Effector CD4-positive, alpha-beta T cell (primary cell): ENCODE results near the gene MAP3K5.

Source experiments
- DNase-seq: peaks from one replicate; pipeline ENCODE4 v3.0.0-alpha.2; 2020

The MAP3K5 gene

DNA sequence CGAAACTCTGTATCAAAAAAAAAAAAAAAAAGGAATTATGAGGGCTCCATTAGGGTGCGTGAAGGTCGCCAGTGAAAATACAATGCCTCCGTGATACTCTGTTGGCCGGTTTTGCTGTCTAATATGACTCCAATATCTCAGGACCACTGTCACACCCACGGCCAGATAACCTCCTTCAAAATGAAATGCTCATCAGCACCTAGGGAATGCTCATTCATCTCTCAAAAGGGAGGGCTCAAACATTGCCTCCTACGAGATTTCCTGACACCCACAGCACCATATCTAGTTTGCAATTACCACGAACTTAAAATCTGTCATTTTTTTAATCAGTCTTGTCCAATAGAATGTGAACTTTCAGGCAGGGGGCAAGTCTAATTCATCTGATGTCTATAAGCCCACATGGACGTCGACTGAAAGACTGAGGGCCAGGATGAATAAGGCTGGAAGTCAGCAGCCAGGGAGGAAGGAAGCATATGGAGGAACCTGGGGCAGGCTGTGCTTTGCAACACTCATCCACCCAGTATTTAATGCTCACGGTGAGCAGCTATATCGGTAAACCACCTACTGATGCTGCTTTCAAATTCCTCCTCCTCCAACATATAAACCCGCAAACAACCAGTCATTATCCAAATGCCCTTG, 42.8 kb downstream of the MAP3K5 start:
- DNase-seq: no peak

DNA sequence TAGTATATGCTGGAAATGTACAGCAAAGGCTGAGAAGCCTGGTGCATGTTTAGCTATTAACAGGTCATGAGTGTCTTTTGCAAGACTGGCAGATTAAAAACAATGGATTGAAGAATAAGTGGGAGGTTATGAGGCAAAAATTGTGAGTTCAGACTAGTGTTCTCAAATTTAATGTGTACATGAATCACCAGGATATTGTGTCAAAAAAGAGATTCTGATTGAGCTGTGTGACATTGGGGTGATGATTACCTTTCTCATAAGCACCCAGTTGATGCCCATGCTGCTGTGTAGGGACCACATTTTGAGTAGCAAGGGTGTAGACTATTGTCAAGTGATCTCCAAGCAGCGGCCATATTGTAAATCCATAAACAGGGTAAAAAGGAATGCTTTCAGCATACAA, 44.8 kb downstream of the MAP3K5 start:
- DNase-seq: no peak

DNA sequence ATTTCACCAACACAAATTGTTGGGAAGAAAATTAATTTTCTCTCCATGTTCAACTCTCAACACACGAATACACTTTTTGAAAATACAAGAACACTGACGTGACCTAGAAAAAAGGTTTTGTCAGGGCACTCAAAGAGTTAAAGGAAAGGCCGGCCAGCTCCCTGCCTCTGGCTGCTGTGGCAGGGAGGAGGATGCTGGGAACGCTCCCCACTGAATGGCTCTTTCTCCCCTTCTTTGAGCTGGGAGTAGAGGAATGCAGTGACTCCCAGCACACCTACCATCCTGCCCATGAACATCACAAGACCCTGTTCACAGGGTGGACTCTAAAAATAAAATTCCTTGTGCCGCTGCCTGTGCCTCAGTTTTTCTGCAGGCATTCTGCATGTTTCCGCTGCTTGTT, 47.0 kb downstream of the MAP3K5 start:
- DNase-seq: no peak

DNA sequence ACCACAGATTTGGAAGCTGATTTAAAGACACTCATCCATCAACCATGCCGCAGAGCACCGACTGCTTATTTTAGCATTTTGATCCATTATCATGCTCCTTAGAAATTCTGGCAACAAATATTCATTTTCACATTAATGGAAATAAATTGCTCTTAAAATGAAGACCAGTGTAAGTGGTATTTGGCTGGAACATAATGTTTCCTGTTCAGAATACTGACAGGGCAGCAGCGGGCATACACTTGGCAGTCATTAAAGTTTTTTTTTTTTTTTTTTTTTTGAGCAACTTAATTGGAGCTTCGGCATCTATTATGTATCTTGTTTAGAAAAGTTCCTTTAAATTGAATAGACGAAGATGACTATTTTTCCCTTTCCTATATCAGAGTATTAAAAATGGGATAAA, 47.4 kb downstream of the MAP3K5 start:
- no peak for DNase-seq

DNA sequence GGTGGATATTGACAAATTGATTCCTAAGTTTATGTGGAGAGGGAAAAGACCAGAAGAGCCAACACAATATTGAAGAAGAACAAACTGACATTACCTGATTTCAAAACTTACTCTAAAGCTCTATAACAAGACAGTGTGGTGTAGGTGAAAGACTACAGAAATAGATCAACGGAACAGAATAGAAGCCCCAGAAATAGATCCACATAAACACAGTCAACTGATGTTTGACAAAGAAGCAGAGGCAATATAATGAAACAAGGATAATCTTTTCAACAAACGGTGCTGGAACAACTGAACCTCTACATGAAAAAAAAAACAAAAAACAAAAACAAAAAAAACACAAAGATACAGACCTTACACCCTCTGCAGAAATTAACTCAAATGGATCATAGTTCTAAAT, 50.2 kb downstream of the MAP3K5 start:
- DNase-seq: no peak

DNA sequence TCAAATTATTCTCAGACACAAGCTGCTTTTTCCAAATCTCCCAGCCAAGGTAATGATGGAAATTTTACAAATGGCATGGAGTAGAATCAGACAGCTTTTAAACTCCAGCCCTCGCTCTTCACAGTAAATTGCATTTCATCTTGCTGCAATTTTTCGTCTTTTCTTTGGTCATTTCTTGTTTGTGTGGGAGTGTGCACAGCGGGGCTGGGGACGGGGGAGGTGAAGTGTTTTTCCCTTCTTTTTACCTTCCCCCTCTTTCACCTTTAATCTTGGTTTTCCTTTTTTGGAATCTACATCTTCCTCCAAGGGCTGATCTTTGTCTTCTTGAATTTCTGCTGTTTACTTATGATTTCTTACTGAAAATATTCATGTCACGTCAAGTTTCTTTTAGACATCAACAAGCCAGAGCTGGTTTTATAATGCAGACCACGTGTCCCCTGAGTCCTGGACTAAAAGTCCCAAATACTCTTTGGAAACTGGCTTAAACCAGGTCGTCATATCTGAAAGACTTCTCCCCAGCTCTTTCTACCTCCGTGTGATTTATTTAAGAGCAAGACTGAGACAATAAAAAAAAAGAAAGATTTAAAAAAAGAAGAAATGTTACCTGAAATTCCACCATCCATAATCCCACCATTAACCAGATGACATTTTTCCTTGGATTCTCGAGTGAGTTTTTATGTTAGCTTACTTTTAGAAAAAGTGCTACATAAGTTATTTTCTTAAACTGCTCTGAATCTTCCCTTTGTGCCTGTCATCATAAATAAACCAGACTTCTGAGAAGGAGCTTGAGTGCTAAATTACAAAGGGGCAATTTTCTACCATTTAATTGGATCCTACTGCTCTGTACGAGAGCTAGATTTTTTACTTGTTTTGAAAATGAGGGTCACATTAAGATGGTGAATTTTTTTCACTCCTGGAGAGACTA, 52.0 kb downstream of the MAP3K5 start:
- no peak for DNase-seq

DNA sequence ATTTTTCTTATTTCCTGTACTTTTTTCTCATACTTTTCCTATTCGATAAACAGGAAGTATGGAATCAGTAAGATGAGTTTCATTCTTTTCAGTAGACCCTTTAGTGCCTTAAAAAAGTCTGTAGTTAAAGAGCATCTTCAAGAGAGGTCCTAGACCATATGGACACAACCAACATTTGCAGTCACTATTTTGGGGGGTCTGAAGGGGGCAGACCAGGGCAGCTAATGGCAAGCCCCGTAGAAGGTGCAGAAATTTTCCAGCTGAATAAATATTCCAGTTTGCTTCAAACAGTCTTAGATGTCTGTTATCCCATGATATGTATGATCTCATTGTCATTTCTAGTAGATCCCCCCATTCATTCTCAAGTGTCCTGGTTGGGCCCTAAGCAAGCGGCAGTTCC, 52.8 kb downstream of the MAP3K5 start:
- DNase-seq: no peak

DNA sequence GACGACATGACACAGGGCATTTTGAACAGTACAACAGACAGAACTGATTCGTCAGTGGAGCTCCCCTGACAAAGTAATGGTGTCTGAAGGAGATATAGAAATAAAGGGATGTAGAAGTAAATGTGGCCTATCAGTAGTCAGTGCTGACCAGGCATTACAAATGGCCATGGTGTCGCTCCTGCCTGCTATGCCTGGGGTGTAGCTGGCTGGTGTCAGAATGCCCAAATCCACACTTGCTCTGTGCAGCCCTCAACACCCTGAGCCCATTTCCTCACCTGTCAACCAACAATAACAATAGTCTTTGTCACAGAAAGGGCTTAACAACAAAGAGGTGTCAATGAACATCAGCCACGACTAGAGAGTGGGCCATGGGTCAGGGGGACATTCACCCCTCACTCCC, 53.2 kb downstream of the MAP3K5 start:
- no peak for DNase-seq

DNA sequence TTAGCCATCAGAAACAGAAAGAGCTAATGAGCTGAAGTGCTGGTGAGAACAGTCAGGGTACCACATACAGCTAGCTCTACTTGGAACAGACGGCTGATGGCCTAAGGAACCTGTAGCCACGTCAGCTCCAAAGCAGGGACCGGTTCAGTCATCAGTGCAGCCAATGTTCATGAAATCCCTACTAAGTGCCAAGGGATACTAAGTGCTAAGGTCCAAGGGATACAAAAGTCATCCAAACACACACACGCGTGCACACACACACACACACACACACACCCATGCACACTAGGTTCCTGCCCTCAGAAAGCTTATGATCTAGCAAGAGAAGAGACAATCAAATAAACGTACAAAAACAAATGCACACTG, 53.6 kb downstream of the MAP3K5 start:
- DNase-seq: no peak

DNA sequence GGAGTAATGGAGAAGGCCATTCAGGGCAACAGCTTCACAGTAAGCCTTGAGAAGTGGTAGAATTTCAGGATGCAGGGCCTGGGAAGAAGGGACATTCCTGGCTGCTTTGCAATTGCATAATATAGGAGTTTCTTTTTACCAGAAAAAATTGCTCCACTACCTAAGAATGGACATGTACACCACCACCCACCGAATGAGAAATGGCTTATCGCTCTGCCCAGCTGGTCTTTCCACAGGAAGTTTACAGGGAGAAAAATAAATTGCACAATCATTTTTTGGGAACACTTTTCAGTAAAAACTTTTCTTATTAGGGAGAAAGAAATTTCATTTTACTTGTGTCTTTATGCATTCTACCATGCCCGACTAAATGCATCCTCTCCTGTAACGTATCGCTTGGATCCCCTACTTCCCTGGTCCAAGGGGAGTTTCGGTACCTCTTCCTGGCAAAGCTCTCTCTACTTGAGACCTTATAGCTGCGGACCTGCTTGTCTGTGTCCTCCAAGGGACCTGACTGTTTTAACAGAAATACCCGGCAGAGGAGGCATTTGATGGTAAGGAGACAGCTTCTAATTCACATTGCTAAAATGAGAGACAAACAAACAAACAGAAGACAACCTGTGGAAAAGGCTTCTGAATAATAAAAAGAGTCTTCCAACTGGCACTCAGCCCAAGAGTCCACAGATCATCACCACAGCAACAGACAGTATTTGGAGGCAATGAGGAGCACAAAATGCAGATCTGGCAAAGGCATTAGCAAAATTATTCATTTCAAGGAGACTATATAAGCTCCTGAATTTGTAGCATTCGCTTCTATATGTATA, 54.2 kb downstream of the MAP3K5 start:
- DNase-seq: no peak

DNA sequence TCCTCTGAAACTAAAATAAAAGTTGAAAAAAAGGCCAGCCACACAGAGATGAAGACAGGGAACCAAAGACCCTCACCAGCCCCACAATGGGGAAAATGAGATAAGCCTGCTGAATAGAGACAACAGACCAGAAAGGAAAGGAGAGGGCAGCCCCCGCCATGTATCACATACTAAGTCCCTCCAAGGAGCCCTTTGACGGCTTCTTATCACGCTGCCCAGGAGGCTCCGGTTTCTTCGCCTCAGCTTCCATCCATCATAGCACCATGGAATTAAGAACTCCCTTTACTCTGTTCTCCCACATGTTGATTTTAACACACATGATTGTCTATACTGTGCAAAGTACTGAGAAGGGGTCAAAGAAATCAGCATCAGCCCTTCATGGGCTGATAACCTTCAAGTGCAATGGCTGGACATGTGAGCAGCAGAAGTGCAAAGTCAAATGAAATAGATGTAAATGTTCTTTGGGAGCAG, 54.9 kb downstream of the MAP3K5 start:
- no peak for DNase-seq

DNA sequence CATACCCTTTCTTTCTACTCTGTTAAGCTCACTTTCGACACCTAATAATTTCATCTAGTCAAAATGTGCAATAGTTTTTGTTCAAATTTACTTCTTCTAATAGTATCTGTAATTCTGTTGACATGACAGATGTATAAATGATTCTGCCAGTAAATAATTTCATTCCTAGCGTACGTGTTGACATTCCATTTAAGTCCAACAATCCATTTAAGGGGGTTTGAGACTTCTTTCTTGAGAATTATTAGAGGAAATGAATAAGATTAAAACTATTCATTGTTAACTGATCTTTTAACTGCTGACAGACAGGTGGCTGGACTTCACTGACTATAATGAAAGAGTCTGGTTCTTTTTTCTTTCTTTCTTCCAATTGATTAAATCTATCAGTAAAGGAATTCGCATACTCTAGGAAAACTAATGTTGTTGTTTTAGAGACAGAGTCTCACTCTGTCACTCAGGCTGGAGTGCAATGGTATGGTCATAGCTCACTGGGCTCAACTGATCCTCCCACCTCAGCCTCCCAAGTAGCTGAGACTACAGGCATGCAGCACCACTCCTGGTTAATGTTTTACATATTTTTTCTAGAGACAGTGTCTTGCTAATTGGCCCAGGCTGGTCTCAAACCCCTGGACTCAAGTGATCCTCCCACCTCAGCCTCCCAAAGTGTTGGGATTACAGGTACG, 55.9 kb downstream of the MAP3K5 start:
- DNase-seq: no peak

DNA sequence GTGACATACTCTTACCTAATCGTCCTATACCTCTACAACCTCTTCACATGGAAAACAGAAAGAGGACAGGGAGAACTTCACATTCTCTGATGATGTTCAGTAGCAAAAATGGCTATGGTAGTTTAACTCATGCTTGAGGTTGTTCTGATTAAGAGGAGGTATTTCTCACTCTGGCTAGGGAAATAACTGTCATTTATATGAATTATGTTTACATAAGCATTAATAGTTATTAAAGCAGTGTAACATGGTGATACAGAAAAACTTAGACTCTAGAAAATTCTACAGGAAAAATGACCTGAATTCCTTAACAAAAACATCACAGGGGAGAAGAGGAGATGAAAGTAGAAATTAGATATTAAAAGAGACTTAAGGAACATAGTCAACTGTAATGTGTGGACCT, 57.3 kb downstream of the MAP3K5 start:
- DNase-seq: no peak

DNA sequence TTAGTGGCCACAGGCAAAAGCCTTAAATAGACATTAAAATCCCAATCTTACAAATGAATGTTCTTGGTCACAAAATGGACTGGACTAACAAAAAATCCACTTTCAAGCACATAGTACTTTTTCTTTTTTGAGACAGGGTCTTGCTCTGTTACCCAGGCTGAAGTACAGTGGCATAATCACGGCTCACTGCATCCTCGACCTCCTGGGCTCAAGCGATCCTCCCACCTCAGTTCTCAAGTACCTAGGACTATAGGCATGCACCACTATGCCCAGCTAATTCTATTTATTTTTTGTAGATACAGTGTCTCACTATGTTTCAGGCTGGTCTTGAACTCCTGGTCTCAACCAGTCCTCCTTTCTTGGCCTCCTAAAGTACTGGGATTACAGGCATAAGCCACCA, 59.4 kb downstream of the MAP3K5 start:
- DNase-seq: no peak

DNA sequence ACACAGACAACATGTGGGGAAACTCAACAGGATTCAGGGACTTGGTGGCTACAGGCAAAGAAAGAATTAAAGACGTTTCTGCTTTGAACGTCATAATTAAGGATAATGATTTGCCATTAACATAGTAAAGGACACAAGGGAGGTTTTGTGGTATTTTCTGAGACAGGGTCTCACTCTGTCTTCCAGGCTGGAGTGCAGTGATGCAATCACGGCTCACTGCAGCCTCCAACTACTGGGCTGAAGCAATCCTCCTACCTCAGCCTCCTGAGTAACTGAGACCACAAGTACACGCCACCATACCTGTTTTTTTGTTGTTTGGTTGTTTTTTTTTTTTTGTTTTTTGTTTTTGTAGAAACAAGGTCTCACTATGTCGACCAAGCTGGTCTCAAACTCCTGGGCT, 62.4 kb downstream of the MAP3K5 start:
- no peak for DNase-seq

DNA sequence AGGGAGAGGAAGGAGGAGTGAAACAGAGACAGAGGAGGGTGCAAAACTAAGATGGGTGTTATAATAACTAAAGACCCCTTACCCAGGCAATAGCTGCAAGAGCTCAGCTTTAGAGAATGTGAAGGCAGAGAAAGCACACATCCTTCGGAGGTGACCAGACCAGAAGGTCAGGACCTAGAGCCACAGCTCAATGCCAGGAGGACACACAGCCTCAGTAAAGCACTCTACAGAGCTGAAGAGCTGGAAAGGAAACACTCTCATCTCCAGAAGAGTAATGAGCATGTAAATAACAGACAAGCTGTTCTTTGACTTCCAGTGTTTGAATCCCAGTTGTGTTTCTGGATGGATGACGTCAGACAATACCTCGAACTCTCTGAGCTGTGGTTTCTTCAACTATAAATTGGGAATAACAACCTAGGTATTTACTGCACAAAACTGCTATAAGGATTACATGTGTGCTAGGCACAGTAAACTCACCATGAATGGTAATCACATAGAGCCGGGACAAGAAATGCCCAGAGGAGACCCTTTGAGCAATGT, 63.2 kb downstream of the MAP3K5 start:
- no peak for DNase-seq

DNA sequence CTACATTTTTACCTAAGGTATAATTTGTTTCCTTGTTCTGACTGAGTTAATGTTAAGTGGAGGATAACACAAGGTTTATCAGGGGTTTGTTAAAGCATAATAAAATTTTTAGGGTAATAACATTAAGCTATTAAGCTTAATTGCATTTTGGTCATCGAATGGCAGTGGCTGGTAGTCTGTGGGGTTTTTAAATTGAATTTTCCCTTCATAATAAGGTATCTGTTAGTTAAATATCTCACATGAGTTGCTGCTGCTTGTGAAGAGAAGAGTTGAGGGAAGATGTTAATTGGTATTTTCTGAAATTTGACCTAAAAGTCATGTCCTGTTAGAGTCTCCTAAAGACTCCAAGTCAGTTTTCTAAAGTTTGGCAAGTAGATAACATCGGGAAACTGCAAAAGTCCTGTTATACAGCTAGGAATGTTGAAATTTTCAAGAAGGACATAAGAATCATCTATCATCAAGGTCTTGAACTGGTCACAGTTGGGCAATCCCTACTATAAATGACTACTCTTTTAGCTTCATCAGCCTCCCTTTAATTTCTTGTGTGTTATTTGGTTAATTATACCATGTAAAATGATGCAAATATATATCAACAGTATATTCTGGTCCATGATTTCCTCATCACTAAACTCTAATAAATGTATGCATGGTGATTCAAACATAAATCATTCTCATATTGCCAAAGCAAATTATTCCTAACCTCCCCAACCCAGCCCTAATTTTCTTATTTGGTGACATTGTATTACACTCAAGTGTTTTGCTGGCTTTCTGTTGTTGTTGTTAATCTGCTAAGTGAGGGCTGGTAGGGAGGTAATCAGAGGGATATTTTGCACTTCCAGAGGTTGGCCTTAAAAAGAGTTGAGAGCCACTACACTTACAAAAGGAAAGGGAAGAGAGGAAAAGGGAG, 64.0 kb downstream of the MAP3K5 start:
- DNase-seq: no peak

DNA sequence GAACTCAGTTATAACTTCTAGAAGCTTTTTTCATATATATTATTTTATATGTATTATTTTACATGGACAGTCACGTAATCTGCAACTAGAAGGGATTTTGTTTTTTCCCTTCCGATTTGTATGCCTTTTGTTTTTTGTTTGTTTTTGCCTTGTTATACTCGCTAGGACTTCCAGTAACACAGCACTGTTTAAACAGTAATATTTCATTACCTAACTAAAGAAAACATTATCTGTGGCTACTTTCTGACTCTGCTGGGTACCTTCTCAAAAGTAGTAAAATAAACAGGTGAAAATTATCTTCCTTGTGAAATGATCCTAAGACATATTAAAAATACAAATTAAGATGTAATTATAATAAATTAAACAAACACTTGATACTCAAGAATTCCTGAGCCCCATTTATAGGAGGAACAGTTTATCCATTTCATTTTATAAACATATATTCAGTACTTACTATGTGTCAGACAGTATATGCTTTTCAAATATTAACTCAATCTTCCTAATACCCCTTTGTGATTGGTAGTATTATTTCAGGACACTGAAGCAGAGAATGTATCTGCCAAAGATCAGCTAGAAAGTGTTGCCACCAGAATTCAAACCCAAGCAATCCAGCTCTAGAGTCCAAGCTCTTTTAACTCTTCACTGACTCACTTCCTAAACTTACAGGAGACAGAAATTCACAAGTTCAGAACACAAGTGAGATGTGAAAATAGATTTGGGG, 65.3 kb downstream of the MAP3K5 start:
- no peak for DNase-seq

DNA sequence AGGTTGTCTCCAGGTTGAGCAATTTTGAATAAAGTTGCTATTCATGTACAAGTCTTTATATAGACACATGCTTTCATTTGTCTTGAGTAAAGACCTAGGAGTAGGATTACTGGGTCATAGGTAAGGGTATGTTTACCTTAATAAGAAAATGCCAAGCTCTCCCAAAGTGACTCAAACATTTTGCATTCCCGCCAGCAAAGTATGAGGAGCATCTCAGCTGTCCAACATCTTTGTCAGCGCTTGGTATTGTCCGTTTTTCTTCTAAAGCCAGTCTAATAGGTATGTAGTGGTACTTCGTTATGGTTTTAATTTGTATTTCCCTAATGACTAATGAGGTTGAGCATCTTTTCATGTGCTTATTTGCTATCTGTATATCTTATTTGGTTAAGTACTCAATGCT, 67.2 kb downstream of the MAP3K5 start:
- DNase-seq: no peak

DNA sequence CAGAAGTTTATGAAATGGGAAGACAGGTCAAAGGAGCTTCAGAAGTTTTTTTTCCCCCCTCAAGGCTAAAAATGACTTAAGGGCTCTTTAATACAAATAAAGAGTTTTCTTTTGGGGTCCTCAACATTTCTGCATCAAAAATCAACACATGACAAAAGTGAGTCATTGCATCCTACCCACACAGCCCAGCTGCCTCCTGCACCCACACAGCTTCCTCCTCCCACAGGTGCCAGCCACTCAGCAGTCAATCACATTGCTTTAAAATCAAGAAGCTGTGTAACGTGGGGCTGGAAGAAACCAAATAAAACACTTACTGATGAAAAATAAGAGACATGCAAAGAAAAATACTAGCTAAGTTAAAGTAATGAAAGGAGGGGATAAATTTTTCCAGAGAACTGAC, 68.5 kb downstream of the MAP3K5 start:
- peak; percentile 6 for DNase-seq

DNA sequence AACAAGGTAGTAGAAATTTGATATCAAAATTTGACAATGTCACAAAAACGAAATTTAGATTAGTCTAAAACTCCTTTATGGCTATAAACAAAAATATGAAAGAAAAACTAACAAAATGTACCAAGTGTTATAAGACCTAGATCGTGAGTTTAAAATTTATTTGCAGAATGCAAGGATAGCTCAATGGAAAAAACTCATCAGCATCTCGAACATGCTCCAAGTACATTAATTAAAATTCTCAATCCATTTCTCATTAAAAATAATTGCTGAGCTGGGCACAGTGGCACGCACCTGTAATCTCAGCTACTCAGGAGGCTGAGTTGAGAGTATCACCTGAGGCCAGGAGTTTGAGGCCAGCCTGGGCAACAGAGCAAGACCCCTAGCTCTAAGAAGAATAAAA, 70.8 kb downstream of the MAP3K5 start:
- no peak for DNase-seq
